Mesothelial cell of epicardium (in vitro differentiated cells): ENCODE measurements around the gene ZPR1. TPM values are rescaled to one million over a fixed set of nuclear protein-coding genes. Genes with fewer than 3 reads are reported as not detected.

ENCODE experiments used
- DNase-seq, 2 experiments: peaks; one replicate each; pipeline ENCODE4 v3.0.0; 2021; ENCODE audit warnings: low spot score in 2 of 2; ENCODE audit not compliant: unreplicated experiment in 2 of 2
- H3K27ac Mint-ChIP-seq: 2 replicates; pipeline ENCODE4 v1.8.0; 2021; ENCODE audit warnings: mixed read lengths
- H3K27me3 Mint-ChIP-seq: 2 replicates; pipeline ENCODE4 v1.8.0; 2021; ENCODE audit warnings: low read depth, mixed read lengths
- H3K36me3 Mint-ChIP-seq: 2 replicates; pipeline ENCODE4 v1.8.0; 2021; ENCODE audit warnings: mixed read lengths
- H3K4me1 Mint-ChIP-seq: 2 replicates; pipeline ENCODE4 v1.8.0; 2021; ENCODE audit warnings: mixed read lengths
- H3K4me3 Mint-ChIP-seq: 2 replicates; pipeline ENCODE4 v1.8.0; 2021; ENCODE audit warnings: mild to moderate bottlenecking, moderate library complexity, mixed read lengths
- H3K9me3 Mint-ChIP-seq: 2 replicates; pipeline ENCODE4 v1.8.0; 2021; ENCODE audit warnings: mixed read lengths
- total RNA-seq: library from RNA; stranded (reverse); gene quantifications from 3 replicates; pipeline ENCODE4 v1.2.1, GENCODE V29; 2021
- TF ChIP-seq, protein P1 (sequence below): fragments of 200-600 bp; sonication (generic); IDR thresholded peaks from one replicate; pipeline ENCODE4 v1.5.0; 2021; ENCODE audit warnings: antibody characterized with exemption; ENCODE audit not compliant: unreplicated experiment

ZPR1 gene
- total RNA-seq, 1 donor from 2014 or later, result 40.9 TPM

DNA sequence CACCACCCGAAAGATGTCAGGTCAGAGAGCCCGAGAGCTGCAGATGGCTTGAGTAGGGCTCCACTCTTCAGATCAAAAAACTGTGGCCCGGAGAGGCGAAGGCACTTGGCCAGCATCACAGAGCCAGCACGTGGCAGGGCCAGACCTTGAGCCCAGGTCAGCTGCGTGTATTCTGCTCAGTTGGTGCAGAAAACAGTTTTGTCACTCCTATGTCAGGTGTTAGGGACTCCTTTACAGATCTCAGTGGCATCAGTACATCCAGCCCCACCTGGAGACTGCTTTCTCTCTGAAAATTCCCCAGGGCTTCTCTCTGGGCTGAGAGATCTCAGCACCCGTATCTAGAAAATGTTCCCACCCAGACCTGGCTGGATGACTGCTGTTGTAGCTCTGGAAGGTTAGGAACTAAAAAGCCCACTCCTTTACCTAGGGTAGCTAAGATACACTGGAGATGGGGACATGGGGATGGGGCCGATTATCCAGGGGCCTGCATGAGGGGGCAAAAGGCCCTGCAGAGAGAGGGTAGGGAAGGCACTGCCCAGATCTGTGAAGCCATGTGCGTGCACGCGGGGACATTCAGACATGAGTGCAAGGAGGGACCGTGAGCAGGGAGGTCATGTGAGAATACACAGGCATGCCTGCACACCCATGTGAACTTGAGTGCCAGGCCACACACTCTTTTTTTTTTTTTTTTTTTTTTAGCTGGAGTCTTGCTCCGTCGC lies 46.2 kb upstream of the ZPR1 start:
- no peak overlapping the region for H3K4me3 Mint-ChIP-seq
- TF ChIP-seq, protein P1, sequence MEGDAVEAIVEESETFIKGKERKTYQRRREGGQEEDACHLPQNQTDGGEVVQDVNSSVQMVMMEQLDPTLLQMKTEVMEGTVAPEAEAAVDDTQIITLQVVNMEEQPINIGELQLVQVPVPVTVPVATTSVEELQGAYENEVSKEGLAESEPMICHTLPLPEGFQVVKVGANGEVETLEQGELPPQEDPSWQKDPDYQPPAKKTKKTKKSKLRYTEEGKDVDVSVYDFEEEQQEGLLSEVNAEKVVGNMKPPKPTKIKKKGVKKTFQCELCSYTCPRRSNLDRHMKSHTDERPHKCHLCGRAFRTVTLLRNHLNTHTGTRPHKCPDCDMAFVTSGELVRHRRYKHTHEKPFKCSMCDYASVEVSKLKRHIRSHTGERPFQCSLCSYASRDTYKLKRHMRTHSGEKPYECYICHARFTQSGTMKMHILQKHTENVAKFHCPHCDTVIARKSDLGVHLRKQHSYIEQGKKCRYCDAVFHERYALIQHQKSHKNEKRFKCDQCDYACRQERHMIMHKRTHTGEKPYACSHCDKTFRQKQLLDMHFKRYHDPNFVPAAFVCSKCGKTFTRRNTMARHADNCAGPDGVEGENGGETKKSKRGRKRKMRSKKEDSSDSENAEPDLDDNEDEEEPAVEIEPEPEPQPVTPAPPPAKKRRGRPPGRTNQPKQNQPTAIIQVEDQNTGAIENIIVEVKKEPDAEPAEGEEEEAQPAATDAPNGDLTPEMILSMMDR, result no peak
- H3K36me3 Mint-ChIP-seq, result no peaks in the 10 kb centered on the region
- H3K9me3 Mint-ChIP-seq, result no peaks in the 10 kb centered on the region
- DNase-seq, result no peak
- no peak overlapping the region for H3K27ac Mint-ChIP-seq
- H3K27me3 Mint-ChIP-seq, result no peaks in the 10 kb centered on the region
- H3K4me1 Mint-ChIP-seq, result peaks cover 31% of the 10 kb centered on the region

DNA sequence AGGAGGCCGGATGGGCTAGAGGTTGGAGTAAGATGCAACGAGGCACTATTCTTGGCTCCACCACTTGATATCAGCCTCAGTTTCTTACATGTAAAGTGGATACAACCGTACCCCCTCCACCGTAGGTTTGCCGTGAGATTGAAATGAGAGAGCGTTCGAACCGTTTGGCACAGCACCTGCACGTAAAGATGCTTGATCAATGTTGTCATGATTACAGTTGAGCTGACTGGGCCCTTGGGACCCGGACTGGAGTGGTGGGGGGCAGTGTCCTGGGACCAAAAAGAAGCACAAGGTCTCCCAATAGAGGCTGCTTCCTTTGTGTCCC lies 45.6 kb upstream of the ZPR1 start:
- no peak overlapping the region for H3K27ac Mint-ChIP-seq
- TF ChIP-seq, protein P1, result no peak
- no peaks in the 10 kb centered on the region for H3K27me3 Mint-ChIP-seq
- H3K4me1 Mint-ChIP-seq, result peaks cover 36% of the 10 kb centered on the region
- no peak for DNase-seq
- H3K36me3 Mint-ChIP-seq, result no peaks in the 10 kb centered on the region
- no peak overlapping the region for H3K4me3 Mint-ChIP-seq
- H3K9me3 Mint-ChIP-seq, result no peaks in the 10 kb centered on the region

DNA sequence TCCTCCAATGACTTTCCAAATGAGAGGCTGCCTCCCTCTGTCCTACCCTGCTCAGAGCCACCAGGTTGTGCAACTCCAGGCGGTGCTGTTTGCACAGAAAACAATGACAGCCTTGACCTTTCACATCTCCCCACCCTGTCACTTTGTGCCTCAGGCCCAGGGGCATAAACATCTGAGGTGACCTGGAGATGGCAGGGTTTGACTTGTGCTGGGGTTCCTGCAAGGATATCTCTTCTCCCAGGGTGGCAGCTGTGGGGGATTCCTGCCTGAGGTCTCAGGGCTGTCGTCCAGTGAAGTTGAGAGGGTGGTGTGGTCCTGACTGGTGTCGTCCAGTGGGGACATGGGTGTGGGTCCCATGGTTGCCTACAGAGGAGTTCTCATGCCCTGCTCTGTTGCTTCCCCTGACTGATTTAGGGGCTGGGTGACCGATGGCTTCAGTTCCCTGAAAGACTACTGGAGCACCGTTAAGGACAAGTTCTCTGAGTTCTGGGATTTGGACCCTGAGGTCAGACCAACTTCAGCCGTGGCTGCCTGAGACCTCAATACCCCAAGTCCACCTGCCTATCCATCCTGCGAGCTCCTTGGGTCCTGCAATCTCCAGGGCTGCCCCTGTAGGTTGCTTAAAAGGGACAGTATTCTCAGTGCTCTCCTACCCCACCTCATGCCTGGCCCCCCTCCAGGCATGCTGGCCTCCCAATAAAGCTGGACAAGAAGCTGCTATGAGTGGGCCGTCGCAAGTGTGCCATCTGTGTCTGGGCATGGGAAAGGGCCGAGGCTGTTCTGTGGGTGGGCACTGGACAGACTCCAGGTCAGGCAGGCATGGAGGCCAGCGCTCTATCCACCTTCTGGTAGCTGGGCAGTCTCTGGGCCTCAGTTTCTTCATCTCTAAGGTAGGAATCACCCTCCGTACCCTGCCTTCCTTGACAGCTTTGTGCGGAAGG lies 44.8 kb upstream of the ZPR1 start:
- H3K27ac Mint-ChIP-seq, result no peak overlapping the region
- no peaks in the 10 kb centered on the region for H3K9me3 Mint-ChIP-seq
- no peaks in the 10 kb centered on the region for H3K27me3 Mint-ChIP-seq
- H3K4me1 Mint-ChIP-seq, result peaks cover 31% of the 10 kb centered on the region
- H3K36me3 Mint-ChIP-seq, result no peaks in the 10 kb centered on the region
- no peak for DNase-seq
- TF ChIP-seq, protein P1, result no peak
- no peak overlapping the region for H3K4me3 Mint-ChIP-seq

DNA sequence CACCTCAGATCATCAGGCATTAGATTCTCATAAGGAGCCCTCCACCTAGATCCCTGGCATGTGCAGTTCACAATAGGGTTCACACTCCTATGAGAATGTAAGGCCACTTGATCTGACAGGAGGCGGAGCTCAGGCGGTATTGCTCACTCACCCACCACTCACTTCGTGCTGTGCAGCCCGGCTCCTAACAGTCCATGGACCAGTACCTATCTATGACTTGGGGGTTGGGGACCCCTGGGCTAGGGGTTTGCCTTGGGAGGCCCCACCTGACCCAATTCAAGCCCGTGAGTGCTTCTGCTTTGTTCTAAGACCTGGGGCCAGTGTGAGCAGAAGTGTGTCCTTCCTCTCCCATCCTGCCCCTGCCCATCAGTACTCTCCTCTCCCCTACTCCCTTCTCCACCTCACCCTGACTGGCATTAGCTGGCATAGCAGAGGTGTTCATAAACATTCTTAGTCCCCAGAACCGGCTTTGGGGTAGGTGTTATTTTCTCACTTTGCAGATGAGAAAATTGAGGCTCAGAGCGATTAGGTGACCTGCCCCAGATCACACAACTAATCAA lies 44.0 kb upstream of the ZPR1 start:
- DNase-seq, result no peak
- no peak overlapping the region for H3K27ac Mint-ChIP-seq
- no peaks in the 10 kb centered on the region for H3K9me3 Mint-ChIP-seq
- TF ChIP-seq, protein P1, result no peak
- no peaks in the 10 kb centered on the region for H3K27me3 Mint-ChIP-seq
- H3K36me3 Mint-ChIP-seq, result no peaks in the 10 kb centered on the region
- peaks cover 26% of the 10 kb centered on the region for H3K4me1 Mint-ChIP-seq
- H3K4me3 Mint-ChIP-seq, result no peak overlapping the region

DNA sequence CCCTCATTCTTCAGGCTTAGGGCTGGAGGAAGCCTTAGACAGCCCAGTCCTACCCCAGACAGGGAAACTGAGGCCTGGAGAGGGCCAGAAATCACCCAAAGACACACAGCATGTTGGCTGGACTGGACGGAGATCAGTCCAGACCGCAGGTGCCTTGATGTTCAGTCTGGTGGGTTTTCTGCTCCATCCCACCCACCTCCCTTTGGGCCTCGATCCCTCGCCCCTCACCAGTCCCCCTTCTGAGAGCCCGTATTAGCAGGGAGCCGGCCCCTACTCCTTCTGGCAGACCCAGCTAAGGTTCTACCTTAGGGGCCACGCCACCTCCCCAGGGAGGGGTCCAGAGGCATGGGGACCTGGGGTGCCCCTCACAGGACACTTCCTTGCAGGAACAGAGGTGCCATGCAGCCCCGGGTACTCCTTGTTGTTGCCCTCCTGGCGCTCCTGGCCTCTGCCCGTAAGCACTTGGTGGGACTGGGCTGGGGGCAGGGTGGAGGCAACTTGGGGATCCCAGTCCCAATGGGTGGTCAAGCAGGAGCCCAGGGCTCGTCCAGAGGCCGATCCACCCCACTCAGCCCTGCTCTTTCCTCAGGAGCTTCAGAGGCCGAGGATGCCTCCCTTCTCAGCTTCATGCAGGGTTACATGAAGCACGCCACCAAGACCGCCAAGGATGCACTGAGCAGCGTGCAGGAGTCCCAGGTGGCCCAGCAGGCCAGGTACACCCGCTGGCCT lies 42.5 kb upstream of the ZPR1 start:
- TF ChIP-seq, protein P1, result no peak
- Mint-ChIP-seq H3K36me3 (no peaks in the 10 kb centered on the region), H3K4me3 (no peak overlapping the region), H3K27ac (no peak overlapping the region), H3K9me3 (no peaks in the 10 kb centered on the region), H3K27me3 (no peaks in the 10 kb centered on the region), H3K4me1 (peaks cover 18% of the 10 kb centered on the region)
- DNase-seq, result no peak
